Activated CD8-positive, alpha-beta memory T cell treated with anti-CD3 and anti-CD28 coated beads, Interleukin-2, amount 50 U/mL, for 24 hours (primary cell): ENCODE measurements around the gene FAM20B.
"Not testable (repeated sequence)": the region's sequence is repeated elsewhere in the genome, so short reads cannot be mapped to it uniquely, and the experiment has no call there.

Source experiments
- DNase-seq: peaks from one replicate; pipeline ENCODE4 v3.0.0-alpha.2; 2020; ENCODE audit errors: extremely low read depth

The FAM20B gene, protein sequence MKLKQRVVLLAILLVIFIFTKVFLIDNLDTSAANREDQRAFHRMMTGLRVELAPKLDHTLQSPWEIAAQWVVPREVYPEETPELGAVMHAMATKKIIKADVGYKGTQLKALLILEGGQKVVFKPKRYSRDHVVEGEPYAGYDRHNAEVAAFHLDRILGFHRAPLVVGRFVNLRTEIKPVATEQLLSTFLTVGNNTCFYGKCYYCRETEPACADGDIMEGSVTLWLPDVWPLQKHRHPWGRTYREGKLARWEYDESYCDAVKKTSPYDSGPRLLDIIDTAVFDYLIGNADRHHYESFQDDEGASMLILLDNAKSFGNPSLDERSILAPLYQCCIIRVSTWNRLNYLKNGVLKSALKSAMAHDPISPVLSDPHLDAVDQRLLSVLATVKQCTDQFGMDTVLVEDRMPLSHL

DNA sequence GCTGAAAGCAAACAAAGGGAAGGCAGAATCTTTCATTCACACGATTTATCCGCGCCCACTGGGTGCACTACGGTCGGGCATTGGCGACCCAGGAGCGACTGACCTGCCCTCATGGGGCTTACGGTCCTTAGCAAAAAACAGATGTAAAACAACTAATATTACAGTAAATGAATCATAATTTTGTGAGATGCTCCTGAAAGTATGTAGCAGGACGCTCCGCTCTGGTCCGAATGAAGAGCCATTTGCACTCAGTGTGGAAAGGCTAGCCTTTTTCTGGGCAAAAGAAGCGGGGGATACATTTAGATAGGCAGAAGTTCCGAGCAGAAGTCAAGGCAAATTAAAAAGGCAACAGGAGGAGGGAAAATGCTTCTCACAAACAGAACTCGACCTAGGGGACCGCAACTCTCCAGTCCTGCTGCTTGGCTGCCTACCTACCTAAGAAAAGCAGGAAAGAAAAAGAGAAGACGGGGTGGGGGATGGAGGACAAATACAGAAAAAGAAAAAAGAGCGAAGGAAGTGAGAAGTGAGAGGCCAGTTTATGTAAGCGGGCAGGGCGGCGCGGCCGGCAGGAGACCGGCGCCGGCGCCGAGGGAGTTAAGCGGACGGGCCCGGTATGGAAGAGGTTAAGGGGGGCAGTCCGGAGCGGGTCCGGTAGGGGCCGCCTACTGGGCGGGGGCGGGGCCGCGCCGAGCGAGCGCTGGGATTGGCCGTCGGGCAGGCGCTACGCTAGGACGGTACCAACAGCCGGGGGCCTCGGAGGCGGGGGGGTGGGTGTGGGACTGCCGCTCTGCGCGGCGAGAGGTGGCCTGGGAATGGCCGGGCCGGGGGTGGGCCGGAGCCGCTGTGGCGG is at the start of gene FAM20B:
FAM20B (plus strand) TSS at position 770 of the 850 bp plus-strand sequence. CDS start 17,954 bp downstream, outside the sequence.
- DNase-seq = peak; percentile 72

DNA sequence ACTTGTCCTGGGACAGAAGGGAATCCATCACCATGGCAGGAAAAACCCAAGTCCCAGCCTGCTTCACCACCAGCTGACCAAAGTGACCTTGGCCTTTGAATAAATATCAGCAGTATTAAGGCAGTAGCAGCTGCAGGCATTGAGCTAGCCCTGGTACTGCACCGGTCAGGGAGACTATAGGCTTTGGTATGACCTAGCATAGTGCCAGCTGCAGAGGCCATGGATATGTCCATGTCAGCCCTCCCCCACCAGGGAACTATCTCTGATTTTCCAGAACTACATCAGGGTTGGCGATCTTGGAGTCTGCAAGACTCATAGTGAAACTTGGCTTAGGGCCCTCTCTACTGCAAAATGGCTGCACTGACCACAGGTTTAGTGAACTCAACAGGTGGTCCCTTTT is 49.2 kb upstream of the FAM20B start:
- no peak for DNase-seq

DNA sequence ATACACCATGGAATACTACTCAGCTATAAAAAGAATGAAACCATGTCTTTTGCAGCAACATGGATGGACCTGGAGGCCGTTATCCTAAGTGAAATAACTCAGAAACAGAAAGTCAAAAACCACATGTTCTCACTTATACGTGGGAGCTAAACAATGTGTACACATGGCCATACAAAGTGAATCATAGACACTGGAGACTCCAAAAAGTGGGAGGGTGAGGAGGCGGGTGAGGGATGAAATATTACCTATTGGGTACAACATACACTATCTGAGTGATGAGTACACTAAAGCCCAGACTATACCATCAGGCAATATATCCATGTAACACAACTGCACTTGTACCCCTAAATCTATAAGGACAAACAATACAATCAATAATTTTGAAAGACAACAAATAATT is 39.5 kb upstream of the FAM20B start:
- DNase-seq = no peak

DNA sequence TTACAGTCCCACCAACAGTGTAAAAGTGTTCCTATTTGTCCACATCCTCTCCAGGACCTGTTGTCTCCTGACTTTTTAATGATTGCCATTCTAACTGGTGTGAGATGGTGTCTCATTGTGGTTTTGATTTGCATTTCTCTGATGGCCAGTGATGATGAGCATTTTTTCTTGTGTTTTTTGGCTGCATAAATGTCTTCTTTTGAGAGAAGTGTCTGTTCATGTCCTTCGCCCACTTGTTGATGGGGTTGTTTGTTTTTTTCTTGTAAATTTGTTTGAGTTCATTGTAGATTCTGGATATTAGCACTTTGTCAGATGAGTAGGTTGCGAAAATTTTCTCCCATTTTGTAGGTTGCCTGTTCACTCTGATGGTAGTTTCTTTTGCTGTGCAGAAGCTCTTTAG is 37.5 kb upstream of the FAM20B start:
- not testable (repeated sequence) for DNase-seq

DNA sequence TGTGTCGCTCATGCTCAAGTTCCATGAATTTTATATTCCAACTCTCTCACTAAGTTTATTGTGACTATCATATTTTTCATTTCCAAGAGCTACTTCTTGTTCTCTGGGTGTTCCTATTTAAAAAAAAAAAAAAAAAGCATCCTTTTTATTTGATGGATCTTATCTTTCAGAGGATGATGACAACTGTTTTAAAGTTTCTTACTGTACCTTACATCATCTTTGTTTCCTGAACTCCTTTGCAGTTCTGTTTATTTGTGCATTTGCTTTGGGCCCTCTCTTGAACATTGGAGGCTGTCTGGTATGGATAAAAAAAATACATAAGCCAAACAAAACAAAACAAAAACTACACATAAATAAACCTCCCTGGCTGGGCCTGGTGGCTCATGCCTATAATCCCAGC is 32.1 kb upstream of the FAM20B start:
- DNase-seq = no peak

DNA sequence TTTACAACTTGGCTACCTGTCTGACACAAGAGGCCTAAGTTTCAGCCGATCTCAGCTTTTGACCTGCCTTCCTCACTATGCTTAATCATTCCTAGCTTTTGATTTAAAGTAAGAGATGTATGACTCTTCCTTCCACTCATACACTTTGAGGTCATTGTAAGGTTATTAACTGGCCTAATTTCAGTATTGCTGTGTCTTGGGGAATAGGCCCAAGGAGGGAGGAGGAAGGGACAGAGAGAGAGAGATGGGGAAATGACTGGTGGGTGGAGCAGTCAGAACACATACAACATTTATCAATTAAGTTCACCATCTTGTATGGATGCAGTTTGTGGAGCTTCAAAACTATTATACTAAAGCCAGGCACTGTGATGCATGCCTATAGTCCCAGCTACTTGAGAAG is 28.3 kb upstream of the FAM20B start:
- DNase-seq = no peak

DNA sequence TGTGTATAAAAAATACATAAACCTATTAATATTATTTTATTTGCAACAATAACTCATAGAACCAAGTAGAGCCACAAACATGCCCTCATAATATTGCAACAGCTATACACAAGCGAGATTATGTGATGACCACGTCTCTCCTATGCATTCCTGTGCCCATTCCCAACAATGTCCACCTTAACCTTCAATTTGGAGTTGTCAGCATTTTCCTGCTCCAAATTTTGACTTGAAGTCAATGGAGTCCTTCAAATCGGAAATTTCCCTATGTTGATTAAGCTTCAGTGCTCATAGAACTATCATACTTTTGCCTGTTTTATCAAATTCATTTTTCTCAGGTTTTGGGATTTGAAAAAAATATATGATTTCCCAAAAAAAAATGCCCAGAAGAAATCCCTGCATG is 27.4 kb upstream of the FAM20B start:
- no peak for DNase-seq

DNA sequence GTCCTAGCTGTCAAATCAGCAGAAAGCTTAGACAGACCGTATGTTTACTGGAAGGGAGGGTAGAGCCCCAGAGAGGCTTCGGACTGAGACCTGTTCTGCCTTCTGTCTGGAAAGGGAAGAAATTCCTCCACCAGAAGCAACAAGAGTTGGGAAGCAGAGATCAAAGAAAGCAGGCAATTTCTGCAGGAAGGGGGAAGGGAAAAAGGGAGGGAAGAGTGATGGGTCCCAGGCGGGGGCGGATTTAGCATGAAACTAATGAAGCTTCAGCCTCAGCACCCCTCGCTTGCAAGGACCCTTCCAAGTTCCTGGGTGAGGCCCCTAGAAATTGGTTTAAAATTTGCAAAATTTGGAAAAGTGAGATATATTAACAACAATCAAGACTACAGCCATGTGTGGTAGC is 26.6 kb upstream of the FAM20B start:
- DNase-seq = no peak

DNA sequence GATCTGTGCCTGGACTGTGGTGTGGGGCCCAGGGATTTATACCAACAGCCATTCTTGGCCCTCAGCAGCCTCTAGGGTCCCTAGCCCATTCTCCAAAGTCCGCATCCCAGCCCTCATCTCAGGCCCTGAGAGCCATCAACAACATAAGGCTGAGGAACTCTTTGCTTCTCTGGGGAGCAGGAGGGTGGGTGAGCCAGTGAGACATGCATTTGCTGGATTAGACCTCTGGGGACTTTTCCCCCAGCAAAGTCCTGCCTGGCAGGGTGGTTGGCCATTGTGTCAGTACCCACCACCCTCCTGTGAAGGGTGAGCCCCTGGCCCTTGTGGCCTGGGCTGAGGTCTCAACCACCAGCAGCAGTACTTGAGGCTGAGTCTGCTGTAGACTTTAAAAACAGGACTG is 24.2 kb upstream of the FAM20B start:
- no peak for DNase-seq

DNA sequence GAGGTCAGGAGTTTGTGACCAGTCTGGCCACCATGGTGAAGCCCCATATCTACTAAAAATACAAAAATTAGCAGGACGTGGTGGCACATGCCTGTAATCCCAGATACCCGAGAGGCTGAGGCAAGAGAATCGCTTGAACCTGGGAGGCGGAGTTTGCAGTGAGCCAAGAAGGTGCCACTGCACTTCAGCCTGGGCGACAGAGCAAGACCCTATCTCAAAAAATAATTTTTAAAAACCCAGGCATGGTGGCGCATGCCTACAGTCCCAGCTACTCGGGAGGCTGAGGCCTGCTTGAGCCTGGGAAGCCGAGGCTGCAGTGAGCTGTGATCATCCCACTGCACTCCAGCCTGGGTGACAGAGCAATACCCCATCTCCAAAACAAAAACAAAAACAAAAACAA is 23.6 kb upstream of the FAM20B start:
- DNase-seq = not testable (repeated sequence)

DNA sequence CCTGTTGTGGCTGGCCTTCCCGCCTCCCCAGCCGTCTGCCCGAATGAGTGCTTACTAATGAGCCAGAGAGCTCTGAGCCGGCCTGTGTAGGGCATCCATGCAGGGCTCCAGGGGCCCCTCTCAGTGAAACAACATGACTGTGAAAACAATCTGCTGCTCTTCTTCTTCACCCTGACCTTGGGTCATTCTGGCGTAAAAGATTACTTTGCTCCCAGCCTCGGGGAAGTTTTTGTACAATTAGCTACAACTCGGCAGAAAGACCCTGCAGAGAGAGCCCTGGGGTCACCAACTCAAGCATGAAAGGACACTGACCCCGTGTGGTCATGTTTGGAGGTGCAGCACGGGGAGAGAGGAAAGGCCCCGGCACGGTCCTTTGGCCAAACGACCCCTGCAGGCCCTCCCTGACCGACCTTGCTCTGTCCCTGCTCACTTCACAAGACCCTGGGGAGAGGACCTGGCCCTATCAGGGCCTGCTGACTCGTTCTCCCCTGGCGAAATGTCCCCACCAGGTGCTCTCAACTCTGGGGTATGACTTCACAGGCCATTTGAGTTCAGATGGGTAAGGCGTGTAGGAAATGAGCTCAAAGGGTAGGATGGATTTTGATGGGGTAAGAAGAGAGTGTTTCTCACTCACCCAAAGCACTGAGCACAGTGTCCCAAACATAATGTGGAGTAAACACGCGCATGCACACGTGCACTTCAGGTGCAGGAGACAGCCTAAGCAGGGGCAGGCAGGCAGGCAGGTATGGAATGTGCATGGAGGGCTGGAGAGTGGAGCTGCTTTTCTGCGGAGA is 22.9 kb upstream of the FAM20B start:
- peak; percentile 49 for DNase-seq

DNA sequence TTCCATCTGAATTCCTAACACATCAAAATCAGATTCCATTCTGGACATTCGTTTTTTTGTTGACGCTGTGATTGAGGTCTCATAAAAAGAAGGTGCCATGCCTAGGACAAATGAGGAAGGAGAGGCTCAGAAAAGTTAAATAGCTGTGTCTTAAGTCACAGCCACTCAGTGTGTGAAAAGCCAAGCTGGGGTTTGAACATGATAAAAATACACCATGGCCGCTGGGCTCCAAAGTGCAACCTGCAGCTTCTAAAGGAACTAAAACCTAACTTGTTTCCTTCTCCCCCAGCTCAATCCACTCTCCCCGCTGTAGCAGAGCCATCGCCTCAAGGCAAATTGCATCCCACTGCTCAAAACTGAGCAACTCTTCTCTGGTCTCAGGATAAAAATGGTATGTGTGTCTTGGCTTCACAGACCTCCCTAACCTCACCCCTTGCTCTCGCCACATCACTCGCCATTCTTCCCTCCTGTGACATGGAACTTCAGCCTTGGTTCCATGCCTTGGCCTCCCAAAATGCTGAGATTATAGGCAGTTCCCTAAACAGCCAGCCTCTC is 22.1 kb upstream of the FAM20B start:
- no peak for DNase-seq

DNA sequence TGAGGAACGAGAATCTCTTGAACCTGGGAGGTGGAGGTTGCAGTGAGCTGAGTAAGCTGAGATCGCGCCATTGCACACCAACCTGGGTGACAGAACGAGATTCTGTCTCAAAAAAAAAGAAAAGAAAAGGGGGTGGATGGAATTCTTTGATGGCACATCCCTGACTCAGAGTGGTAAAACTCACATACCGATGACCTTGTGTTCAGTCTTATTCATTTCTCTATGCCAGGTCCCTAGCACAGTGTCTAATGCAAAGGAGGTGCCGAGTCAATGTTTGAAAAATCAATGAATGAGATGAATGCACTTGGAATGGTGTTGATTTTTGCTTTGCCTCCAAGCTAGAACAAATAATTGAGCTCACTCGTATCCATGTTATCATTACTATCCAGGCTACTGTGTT is 18.5 kb upstream of the FAM20B start:
- no peak for DNase-seq

DNA sequence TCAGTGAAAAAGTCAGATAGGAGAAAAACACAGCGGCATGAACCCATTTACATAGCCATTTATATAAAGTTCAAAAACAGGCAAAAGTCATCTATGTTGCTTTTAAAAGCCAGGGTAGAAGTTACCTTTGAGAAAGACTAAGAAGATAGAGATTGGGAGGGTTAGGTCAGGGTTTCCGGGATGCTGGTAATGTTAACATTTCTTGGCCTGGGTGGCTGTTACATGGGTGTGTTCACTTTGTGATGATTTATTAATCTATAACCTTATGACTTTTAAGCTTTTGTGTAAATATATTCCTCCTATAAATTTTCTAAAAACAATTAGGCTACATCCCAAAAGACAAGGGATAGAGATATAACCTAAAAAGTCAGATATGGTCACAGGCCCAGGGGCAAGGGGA is 15.0 kb upstream of the FAM20B start:
- DNase-seq = no peak

DNA sequence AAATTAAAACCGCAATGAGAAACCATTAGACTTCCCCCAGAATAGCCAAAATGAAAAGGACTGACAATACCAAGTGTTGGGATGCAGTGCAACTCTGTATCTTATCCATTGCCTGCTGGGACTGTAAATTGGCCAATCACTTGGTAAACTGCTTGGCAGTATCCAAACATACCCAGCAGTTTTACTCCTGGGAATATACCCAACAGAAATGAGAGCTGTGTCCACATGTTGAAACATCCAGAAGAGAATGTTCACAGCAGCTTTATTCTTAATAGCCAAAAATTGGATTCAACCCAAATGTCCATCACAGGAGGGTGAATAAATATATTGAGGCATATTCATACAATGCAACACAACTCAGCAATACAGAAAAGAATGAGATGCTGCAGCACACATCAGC is 13.7 kb upstream of the FAM20B start:
- no peak for DNase-seq

DNA sequence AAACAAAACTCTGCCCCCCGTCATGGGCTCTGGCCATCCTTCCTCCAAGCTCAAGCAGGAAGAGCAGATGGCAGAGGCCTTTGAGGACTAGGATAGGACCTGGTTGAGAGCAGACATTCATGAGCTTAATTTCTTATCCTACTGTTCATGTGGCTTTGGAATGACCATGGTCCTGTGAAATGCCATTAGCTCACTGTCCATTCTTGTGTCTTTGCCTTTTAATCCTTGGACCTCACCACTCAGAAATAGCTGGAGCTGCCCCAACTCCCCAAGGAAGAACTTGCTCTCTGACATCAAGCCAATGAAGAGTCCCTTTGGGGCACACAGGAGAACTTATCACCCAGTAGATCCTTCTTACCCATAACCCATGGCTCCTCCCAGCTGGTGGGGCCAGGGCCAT is 11.6 kb upstream of the FAM20B start:
- no peak for DNase-seq

DNA sequence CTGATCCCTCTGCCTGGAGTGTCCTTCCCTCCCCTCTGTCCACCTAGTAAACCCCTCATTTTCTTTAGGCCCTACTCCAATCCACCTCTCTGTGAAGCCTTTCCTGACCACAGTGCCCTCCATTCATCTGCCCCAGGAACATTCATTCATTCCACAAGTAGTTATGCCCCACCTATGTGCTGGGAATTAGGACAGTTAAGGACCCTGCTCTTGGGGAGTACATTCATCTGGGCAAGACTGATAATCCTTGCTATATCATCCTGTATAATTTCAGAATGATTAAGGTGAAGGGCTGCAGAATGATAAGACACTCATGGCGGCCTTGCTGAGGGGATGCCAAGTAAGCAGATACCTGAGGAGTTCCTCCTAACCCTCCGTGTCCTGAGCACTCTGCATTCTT is 10.3 kb upstream of the FAM20B start:
- no peak for DNase-seq

DNA sequence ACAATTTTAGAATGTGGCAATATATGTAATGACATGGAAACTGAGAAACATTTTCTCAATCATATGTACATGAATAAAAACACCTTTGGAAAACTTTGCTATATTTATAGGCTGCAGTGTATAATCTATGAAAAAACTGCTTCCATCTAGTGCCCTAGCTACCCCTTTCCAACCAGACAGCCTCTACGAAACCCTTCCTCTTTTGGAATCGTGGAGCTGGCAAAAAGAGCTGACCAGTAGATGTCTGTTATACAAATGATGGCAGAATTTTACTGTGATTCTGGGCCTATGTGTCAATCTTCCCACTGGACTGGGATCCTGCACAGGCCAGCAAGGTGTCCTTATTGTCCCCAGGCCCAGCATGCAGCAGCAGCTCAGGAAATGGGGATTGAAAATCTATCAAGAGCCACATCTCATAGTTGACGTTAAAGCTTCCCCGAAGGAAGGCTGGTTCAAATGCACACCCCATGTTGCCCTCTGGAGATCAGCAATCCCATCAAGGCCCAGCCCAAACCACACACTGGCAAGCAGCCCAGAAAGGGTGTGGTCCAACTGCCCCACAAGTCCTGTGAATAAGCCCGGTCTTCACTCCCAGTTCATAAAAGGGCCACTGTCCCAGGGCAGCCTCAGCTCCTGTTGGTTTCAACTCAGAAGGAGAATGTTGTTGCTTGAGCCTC is 8.8 kb upstream of the FAM20B start:
- DNase-seq = no peak

DNA sequence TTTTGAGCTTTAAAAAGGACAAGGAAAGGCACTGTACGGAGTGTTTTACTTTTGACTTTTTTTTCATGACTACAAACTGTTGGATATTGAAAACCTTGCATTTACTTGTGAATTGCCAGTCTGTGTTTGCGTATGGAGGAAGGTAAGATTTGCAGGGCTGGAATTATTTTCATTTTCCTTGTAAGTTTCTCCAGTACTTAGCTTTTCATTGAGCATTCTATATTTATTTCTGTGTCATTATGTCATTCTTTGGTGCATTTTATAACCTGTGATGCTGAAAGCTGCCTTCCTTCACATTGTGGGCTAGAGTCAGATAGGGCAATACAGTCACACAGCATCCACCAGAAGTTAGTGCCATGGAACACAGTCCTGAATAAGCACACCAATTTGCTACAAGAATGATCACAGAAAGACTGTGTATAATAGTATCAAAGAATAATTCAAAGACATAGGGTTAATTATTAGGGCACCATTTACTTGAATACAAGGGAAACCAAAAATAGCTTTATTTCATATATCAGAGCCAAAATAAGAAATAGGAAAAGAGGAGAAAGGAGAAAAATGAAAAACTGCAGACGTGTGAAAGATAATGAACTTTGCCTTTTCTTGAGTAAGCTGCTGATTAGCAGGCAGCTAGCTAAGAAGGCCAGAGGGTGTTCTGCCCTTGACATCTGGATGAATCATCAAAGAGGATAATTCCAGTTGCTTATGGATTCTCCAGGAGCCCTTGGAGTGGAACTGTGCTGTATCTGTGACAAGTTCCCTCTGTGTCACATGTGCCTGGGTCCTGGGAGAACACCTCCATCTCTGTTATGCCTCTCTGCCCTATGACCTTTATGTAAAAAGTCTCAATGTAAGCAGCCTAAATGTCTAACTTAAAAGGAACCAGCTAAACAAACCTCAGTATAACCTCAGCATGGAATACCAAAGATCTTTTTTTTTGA is 8.0 kb upstream of the FAM20B start:
- no peak for DNase-seq

DNA sequence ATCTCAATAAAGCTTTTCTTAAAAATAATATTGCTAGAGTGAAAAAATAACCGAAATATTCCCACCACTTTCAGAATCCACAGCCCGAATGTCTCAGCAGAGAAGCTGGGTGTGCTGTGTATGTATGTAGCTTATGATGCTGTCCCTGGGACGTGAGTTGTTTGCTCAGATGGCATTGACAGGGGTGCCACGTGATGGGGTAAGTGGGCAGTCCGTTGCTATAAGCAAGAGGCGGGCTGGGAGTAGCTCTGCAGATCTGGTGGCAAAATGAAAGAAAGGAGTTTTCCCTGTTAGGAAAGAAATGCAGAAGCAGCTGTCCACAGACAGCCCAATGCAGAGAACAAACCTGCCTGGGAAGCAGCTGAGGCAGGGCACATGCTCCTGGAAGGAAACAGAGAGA is 3.8 kb upstream of the FAM20B start:
- no peak for DNase-seq
